K562 (cell line): ENCODE data around the gene STAT4. TPM values are rescaled to one million over a fixed set of nuclear protein-coding genes. Genes with fewer than 3 reads are reported as not detected.

Experiments used
- ATAC-seq: fragments of 200-7000 bp; cut with Tn5 transposase; 3 replicates; pipeline ENCODE4 v1.9.1; 2020; ENCODE audit warnings: moderate library complexity
- BruUV-seq: library from RNA; stranded (reverse); fragments of 400-500 nt; replicated peaks from 2 replicates; lab custom pipeline; 2021; lab: Mats Ljungman, UMichigan
- CTCF ChIA-PET: fragments of 300-600 bp; formaldehyde crosslinking; extraction: SDS; loops from one replicate; lab custom pipeline; 2021; ENCODE audit warnings: low intra/inter-chr PET ratio; lab: Yijun Ruan, JAX
- POLR2A ChIA-PET: fragments of 300-600, 350-650 bp; sonication (Branson Sonifier 250); formaldehyde crosslinking; extraction: SDS; loops from one replicate; lab custom pipeline; 2021; ENCODE audit warnings: antibody characterized with exemption, inconsistent platforms; lab: Yijun Ruan, JAX
- DNase-seq, 4 experiments: peaks; one replicate each; pipeline versions ENCODE4 v3.0.0 to v3.0.0-alpha.2; 2011 to 2018; ENCODE audit warnings: low spot score in 3 of 4, mixed read lengths in 3 of 4; ENCODE audit errors: extremely low read depth in 1 of 4
- FAIRE-seq: peaks from 2 replicates; lab custom pipeline; 2011; peaks lifted over from hg19 to GRCh38; lab: Jason Lieb, UNC
- H2AFZ ChIP-seq: 2 replicates; pipeline ENCODE4 v1.6.0; 2011; ENCODE audit warnings: low read depth, low read length, control low read depth, inconsistent platforms
- H3K27ac ChIP-seq: fragments of 200-600 bp; 3 replicates; pipeline ENCODE4 v1.8.0; 2011; ENCODE audit warnings: low read depth, mild to moderate bottlenecking, control low read depth, inconsistent platforms, low read length, moderate library complexity, mixed read lengths; ENCODE audit errors: extremely low read depth
- H3K27me3 ChIP-seq, 2 experiments: fragments of 300-600 bp in 1 of 2; 2 replicates in 1 of 2; 3 replicates in 1 of 2; pipeline versions ENCODE4 v1.6.0 to v1.8.0; 2011; ENCODE audit warnings: inconsistent platforms in 2 of 2, low read length in 2 of 2, mild to moderate bottlenecking in 1 of 2, mixed read lengths in 1 of 2, moderate library complexity in 1 of 2; ENCODE audit not compliant: control insufficient read depth in 2 of 2, insufficient read depth in 2 of 2
- H3K36me3 ChIP-seq: fragments of 300-600 bp; 3 replicates; pipeline ENCODE4 v1.8.0; 2011; ENCODE audit warnings: mild to moderate bottlenecking, low read length, inconsistent platforms; ENCODE audit not compliant: control insufficient read depth, insufficient read depth
- H3K4me1 ChIP-seq, 2 experiments: fragments of 200-600 bp in 1 of 2; replicated peaks in 1 of 2; 2 replicates in 1 of 2; 3 replicates in 1 of 2; pipeline versions ENCODE4 v1.5.1 to v1.8.0; 2011; ENCODE audit warnings: inconsistent platforms in 2 of 2, low read length in 2 of 2, mild to moderate bottlenecking in 1 of 2, mixed read lengths in 1 of 2, moderate library complexity in 1 of 2; ENCODE audit not compliant: control insufficient read depth in 2 of 2, insufficient read depth in 2 of 2
- H3K4me2 ChIP-seq: 2 replicates; pipeline ENCODE4 v1.6.1; 2011; ENCODE audit warnings: low read length, control low read depth, inconsistent platforms, mixed read lengths; ENCODE audit not compliant: insufficient read depth
- H3K4me3 ChIP-seq: fragments of 200-600 bp; sonication (generic), shearing (Covaris generic); 2 replicates; pipeline ENCODE4 v1.5.1; 2016; ENCODE audit warnings: control low read depth, inconsistent platforms
- H3K79me2 ChIP-seq: fragments of 200-600 bp; 3 replicates; pipeline ENCODE4 v1.8.0; 2011; ENCODE audit warnings: low read length, inconsistent platforms; ENCODE audit not compliant: control insufficient read depth, insufficient read depth
- H3K9ac ChIP-seq, 2 experiments: 2 replicates each; pipeline versions ENCODE4 v1.6.0 to v1.6.1; 2011; ENCODE audit warnings: low read depth in 2 of 2, low read length in 2 of 2, control low read depth in 1 of 2, inconsistent platforms in 1 of 2, mild to moderate bottlenecking in 1 of 2, mixed read lengths in 1 of 2; ENCODE audit not compliant: insufficient read depth in 1 of 2
- H3K9me1 ChIP-seq: one replicate; pipeline ENCODE4 v1.6.0; 2011; ENCODE audit warnings: inconsistent platforms, mild to moderate bottlenecking, low read length, moderate library complexity; ENCODE audit not compliant: control insufficient read depth, insufficient read depth
- H3K9me3 ChIP-seq: replicated peaks from 2 replicates; pipeline ENCODE4 v1.5.1; 2011; ENCODE audit warnings: low read depth, low read length, inconsistent platforms; ENCODE audit not compliant: control insufficient read depth, insufficient read depth
- H4K20me1 ChIP-seq: replicated peaks from 2 replicates; pipeline ENCODE4 v1.6.1; 2011; ENCODE audit warnings: low read length, inconsistent platforms, mixed read lengths; ENCODE audit not compliant: control insufficient read depth, insufficient read depth
- ARID3A ChIP-seq: IDR thresholded peaks from 2 replicates; pipeline ENCODE4 v1.6.1; 2012; ENCODE audit warnings: low read depth, low read length, improper control_type of control experiment, borderline replicate concordance
- C11orf30 ChIP-seq: fragments of 450-650 bp; IDR thresholded peaks from 2 replicates; pipeline ENCODE4 v1.6.1; 2016; ENCODE audit warnings: low read depth, mild to moderate bottlenecking
- ESRRA ChIP-seq: fragments of 450-650 bp; IDR thresholded peaks from 2 replicates; pipeline ENCODE4 v1.6.1; 2014; ENCODE audit warnings: low read depth, mild to moderate bottlenecking, moderate library complexity, borderline replicate concordance
- KLF13 ChIP-seq: fragments of 450-650 bp; IDR thresholded peaks from 2 replicates; pipeline ENCODE4 v1.6.1; 2016; ENCODE audit warnings: missing genetic modification characterization, low read depth, mild to moderate bottlenecking, missing compliant biosample characterization, moderate library complexity, borderline replicate concordance
- MYC ChIP-seq, 2 experiments: fragments of 250-450 bp in 1 of 2; sonication (Bioruptor Pico) in 1 of 2; IDR thresholded peaks; 2 replicates each; pipeline versions ENCODE4 v1.5.1 to v1.6.1; 2012 to 2021; ENCODE audit warnings: low read depth in 2 of 2, borderline replicate concordance in 1 of 2, improper control_type of control experiment in 1 of 2, low read length in 1 of 2, mild to moderate bottlenecking in 1 of 2, moderate library complexity in 1 of 2
- NELFE ChIP-seq: IDR thresholded peaks from 2 replicates; pipeline ENCODE4 v1.6.1; 2011; ENCODE audit warnings: mild to moderate bottlenecking; ENCODE audit not compliant: insufficient read depth, insufficient read length
- POLR3A ChIP-seq: IDR thresholded peaks from 2 replicates; pipeline ENCODE4 v1.6.1; 2011; ENCODE audit warnings: borderline replicate concordance, mild to moderate bottlenecking, moderate library complexity; ENCODE audit not compliant: insufficient read length, insufficient read depth; ENCODE audit errors: extremely low read depth
- RBM14 ChIP-seq: fragments of 200-400 bp; formaldehyde crosslinking; IDR thresholded peaks from 2 replicates; pipeline ENCODE4 v1.6.1; 2018; ENCODE audit warnings: low read depth, mild to moderate bottlenecking, low read length, moderate library complexity, borderline replicate concordance; ENCODE audit not compliant: insufficient read depth
- SMAD2 ChIP-seq: fragments of 150-350 bp; IDR thresholded peaks from 2 replicates; pipeline ENCODE4 v1.6.1; 2014; ENCODE audit warnings: low read depth, mild to moderate bottlenecking, low read length
- TCF3 ChIP-seq: sonication (generic); formaldehyde crosslinking; IDR thresholded peaks from 2 replicates; pipeline ENCODE4 v1.4.0; 2020; ENCODE audit warnings: mild to moderate bottlenecking, missing genetic modification reagents
- ZNF740 ChIP-seq, 3 experiments: fragments of 200-800 bp in 1 of 3; sonication (Bioruptor generic) in 1 of 3; sonication (generic) in 1 of 3; formaldehyde crosslinking in 1 of 3; IDR thresholded peaks; 2 replicates each; pipeline versions ENCODE4 v1.6.1 to v1.8.0; 2016 to 2022; ENCODE audit warnings: mild to moderate bottlenecking in 2 of 3, missing compliant biosample characterization in 2 of 3, missing genetic modification characterization in 2 of 3, missing genetic modification reagents in 1 of 3
- WGBS: fragments of 100-300 bp; shearing (Covaris generic); methylation state at CpG from one replicate; pipeline ENCODE4 v1.1.6; 2016; ENCODE audit warnings: low coverage, mixed read lengths; ENCODE audit not compliant: insufficient coverage; ENCODE audit errors: missing lambda C conversion rate; 5-methylcytosine and 5-hydroxymethylcytosine counted together
- in situ Hi-C: fragments of 300-500 bp; cut with MboI; formaldehyde crosslinking; loops from 4 replicates; pipeline ENCODE4 v1.15.0; 2018; ENCODE audit warnings: inconsistent platforms, mixed read lengths
- intact Hi-C: fragments of 100-400 bp; cut with micrococcal nuclease; formaldehyde crosslinking; loops from 2 replicates; pipeline ENCODE4 v1.14.2; 2022
- polyA plus RNA-seq, 8 experiments: library from polyadenylated mRNA; depleted of rRNA in 4 of 8; stranded (reverse) in 5 of 8; unstranded in 3 of 8; fragments of >200 nt; fragmentation: Nextera tagmentation in 2 of 8; fragmentation: Illumina TruSeq in 1 of 8; extraction: Ambion mirVana in 2 of 8; extraction: Trizol in 1 of 8; gene quantifications; 2 replicates each; pipeline versions ENCODE4 v1.2.1 to v1.2.3, GENCODE V29; 2011 to 2014; ENCODE audit warnings: inconsistent platforms in 1 of 8, missing spikeins in 1 of 8
- total RNA-seq, 7 experiments: library from RNA; depleted of rRNA in 6 of 7; stranded (reverse); fragments of >200 nt in 6 of 7; fragmentation: Illumina TruSeq in 2 of 7; extraction: Trizol in 2 of 7; gene quantifications; 2 replicates each; pipeline versions ENCODE4 v1.2.1 to v1.2.3, GENCODE V29; 2011 to 2021; ENCODE audit warnings: low replicate concordance in 1 of 7

The STAT4 gene
- total and polyA plus RNA-seq, 9 of the 15 experiments (the other 6 are each of a cell fraction or from before 2014, with no cell fraction given): 0.01 to 0.06 (median 0.03) TPM; not detected in 6

- TF ChIP-seq ZNF740 (CRISPR knock-in tag; IDR thresholded peaks at IDR 0.05) (no peak), ZNF740 (tag; IDR thresholded peaks at IDR 0.05) (no peak)
- TF ChIP-seq, all 486 proteins: peak for 0
These were observed 50.6 kb downstream of the STAT4 start (continued) for GRCh38 chr2:191100216-191100615.

- POLR2A ChIA-PET: no interaction called here
These were observed 63.5 kb downstream of the STAT4 start for GRCh38 chr2:191087311-191087710.

More at GRCh38 chr2:191087311-191087710, 63.5 kb downstream of the STAT4 start:
- Histone ChIP-seq H2AFZ (no peak overlapping the region), H3K4me1 (no peaks in the 10 kb centered on the region), H3K9ac (no peak overlapping the region), H3K27me3 (no peaks in the 10 kb centered on the region), H3K79me2 (no peaks in the 10 kb centered on the region), H3K9me1 (no peaks in the 10 kb centered on the region), H3K4me2 (no peak overlapping the region), H3K9me3 (no peaks in the 10 kb centered on the region), H4K20me1 (no peaks in the 10 kb centered on the region), H3K27ac (no peak overlapping the region), H3K4me3 (no peak overlapping the region), H3K36me3 (no peaks in the 10 kb centered on the region)
- ATAC-seq: no peak
- TF ChIP-seq SMAD2: no peak
- no peak for TF ChIP-seq MYC (IDR thresholded peaks at IDR 0.05; ENCODE audit: low read depth, low read length)
- TF ChIP-seq MYC (CRISPR knock-in tag; IDR thresholded peaks at IDR 0.05; ENCODE audit: borderline replicate concordance, low read depth): no peak
- no peak for TF ChIP-seq ESRRA
- TF ChIP-seq C11orf30: no peak
- TF ChIP-seq ARID3A: no peak
- TF ChIP-seq TCF3 (CRISPR knock-in tag): no peak
- TF ChIP-seq RBM14: no peak
- no peak for TF ChIP-seq NELFE
- TF ChIP-seq KLF13 (tag): no peak
- TF ChIP-seq POLR3A: no peak
- CTCF ChIA-PET: no interaction called here
- WGBS: 0% methylated on average over 2 of the region's 2 CpGs
- intact Hi-C loops (no loop called here), in situ Hi-C loops (no loop called here)
- no TSS peak for BruUV-seq
- DNase-seq: no peak
- no peak for FAIRE-seq
